Hepatocyte (in vitro differentiated cells): ENCODE data around the gene SKP1.

Source experiments
- EZH2phosphoT487 ChIP-seq: fragments of 200-600 bp; sonication (generic); IDR thresholded peaks from one replicate; pipeline ENCODE4 v1.6.1; 2018; ENCODE audit warnings: antibody characterized with exemption, mild to moderate bottlenecking, low read depth, moderate library complexity; ENCODE audit not compliant: unreplicated experiment, severe bottlenecking
- TF ChIP-seq, protein P1 (sequence below): fragments of 200-600 bp; sonication (generic); IDR thresholded peaks from 2 replicates; pipeline ENCODE4 v1.5.1; 2016; ENCODE audit warnings: antibody characterized with exemption, mild to moderate bottlenecking; ENCODE audit not compliant: poor library complexity

DNA sequence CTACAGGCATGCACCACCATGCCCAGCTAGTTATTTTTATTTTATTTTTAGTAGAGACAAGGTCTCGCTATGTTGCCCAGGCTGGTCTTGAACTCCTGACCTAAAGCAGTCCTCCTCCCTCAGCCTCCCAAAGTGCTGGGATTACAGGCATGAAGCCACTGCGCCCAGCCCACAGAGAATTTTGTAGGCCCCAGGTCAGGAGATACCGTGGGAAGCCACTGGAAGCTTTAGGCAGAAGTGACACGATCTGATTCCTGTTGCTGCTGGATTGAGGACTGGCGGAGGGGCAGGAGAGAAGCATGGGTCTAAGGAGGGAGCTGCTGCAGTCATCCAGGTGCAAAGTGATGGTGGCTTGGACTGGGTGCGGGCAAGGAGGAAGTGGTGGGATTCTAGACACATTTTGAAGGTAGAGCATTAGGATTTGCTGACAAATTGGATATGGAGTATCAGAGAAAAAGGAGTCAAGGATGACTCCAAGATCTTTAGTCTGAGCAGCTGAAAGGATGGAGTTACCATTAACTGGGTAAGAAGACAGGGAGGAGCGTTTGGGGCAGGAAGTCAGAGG lies 41.6 kb downstream of the SKP1 start:
- no peak for TF ChIP-seq EZH2phosphoT487
- TF ChIP-seq, protein P1, sequence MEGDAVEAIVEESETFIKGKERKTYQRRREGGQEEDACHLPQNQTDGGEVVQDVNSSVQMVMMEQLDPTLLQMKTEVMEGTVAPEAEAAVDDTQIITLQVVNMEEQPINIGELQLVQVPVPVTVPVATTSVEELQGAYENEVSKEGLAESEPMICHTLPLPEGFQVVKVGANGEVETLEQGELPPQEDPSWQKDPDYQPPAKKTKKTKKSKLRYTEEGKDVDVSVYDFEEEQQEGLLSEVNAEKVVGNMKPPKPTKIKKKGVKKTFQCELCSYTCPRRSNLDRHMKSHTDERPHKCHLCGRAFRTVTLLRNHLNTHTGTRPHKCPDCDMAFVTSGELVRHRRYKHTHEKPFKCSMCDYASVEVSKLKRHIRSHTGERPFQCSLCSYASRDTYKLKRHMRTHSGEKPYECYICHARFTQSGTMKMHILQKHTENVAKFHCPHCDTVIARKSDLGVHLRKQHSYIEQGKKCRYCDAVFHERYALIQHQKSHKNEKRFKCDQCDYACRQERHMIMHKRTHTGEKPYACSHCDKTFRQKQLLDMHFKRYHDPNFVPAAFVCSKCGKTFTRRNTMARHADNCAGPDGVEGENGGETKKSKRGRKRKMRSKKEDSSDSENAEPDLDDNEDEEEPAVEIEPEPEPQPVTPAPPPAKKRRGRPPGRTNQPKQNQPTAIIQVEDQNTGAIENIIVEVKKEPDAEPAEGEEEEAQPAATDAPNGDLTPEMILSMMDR, result no peak
